Frontal cortex (tissue), 4 donors: Measurements from ENCODE around the gene PCLAF. TPM values are rescaled to one million over a fixed set of nuclear protein-coding genes. Genes with fewer than 3 reads are reported as not detected.
"Not testable (repeated sequence)": the region's sequence is repeated elsewhere in the genome, so short reads cannot be mapped to it uniquely, and the experiment has no call there.

Experiments
- DNase-seq, 2 donors: peaks; one replicate each; pipeline ENCODE4 v3.0.0; 2012; ENCODE audit warnings: low spot score in 2 of 2
- FAIRE-seq: peaks from 2 replicates; lab custom pipeline; 2012; peaks lifted over from hg19 to GRCh38; lab: Jason Lieb, UNC
- total RNA-seq: library from RNA; depleted of rRNA; stranded (reverse); fragments of >200 nt; gene quantifications from one replicate; pipeline ENCODE4 v1.2.3, GENCODE V29; 2014
- donor health status: control.
- donor health status: control.
- donor health status: control.

The PCLAF gene, protein sequence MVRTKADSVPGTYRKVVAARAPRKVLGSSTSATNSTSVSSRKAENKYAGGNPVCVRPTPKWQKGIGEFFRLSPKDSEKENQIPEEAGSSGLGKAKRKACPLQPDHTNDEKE
- 2.9 TPM for total RNA-seq

DNA sequence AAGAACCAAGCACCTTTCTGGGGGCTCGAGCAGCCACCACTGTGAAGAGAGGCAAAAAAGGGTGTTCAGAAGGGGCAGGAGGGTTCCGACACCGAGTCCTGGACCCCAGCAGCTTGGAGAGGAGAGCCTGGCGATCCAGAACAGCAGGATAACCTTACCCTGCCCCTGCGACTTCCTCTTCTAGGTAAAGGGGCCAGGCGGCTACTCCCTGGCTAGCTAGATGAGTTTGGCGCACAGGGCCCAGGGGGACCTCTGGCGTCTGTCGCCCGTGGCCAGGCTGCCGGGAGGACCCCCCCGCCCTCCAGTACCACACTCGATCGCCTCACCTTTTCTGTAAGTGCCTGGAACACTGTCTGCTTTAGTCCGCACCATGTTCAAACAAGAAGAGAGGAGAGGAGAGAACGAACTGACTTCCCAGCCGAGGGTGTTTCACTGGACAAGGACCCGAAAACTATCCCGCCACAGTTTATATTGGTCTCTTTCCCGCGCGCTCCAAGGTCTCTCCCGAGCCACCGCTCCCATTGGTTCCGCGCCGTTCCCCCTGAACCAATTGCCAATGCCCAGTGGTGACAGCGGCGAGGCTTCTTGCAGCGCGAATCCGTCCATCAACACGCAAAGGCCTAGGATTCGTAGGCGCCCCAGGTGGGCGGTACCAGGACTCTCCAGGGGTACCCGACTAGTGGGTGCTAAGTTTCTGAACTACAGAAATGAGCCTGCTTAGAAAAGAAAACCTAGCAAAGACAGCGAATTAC, at the start of gene PCLAF:
Gene PCLAF, minus strand, starts transcription at position 442 of the 752 bp plus-strand sequence. Its CDS starts 70 bp downstream, at position 372.
- DNase-seq, result peak; percentile 75 to 92
- peak; percentile 42 for FAIRE-seq

DNA sequence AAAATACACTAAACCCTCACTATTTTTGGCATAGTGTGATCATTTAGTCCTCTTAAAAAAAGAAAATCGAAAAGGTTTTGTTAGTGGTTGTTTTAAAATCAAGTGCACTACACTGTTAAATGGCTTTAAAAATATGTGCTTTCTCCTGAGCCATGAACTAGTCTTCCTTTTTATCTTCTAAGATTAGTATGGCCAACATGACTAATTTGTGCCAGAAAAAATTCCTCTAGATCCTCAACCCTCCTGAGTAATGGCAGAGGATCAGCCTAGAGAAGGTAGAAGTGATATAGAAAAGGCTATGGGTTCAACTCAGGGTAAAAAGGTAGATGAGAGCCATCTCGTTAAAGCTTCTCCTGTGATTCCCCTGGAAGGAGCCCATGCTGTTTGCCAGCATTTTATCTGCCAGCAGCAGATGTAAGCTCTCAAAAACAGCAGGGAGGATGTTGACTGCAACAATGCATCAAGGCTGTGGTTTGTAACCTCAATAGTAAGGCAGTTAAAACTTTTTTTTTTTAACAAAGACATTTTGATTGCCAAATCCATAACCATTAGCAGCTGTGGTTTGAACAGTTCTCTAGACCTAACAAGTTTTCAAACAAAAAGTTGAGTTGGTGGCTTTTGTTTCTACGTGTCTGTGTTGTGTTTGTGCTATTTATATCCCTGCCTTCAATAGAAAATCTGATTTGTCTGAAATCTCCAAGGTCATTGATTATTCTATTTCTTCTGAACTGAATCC, 48.9 kb upstream of the PCLAF start:
- FAIRE-seq, result no peak
- DNase-seq, result no peak

DNA sequence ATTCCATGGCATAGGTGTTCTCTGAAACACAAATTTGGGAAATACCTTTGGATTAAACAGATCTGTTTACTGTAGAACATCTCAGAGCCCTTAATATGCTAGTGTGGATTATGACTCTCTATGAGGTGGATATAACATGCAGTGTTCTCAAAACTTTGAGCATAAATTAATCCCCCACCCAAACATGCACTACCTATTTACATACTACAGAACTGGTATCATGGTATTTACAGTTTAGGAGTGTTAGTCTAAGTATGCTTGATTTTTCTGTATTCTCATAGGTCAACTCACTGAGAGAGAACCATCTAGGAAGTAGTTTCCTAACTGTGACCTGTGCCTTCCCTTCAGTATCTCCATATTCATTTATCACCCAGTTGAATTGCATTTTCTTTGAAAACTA, 48.2 kb upstream of the PCLAF start:
- DNase-seq (no peak), FAIRE-seq (no peak)

DNA sequence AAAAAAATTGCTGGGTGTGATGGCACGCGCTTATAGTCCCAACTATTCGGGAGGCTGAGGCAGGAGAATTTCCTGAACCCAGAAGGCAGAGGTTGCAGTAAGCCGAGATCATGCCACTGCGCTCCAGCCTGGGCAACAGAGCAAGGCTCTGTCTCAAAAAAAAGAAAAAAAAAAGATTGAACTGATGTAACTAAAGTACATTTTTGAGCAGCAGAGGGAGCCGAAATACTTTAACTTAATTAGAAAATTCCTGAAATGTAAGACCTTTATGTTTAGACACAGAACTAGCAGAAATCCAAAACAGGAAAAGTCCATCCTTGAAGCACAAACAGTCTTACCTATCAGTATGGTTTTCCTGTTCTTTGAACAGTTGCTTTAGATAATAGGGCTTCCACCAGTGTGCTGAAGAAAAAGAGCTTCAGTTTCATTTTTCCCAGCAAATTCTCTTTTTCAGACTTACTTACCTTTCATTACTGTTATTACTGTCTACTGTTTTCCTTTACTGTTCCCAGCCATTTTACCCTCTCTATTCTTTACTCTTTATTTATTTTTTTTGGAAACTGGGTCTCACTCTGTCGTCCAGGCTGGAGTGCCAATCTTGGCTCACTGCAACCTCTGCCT, 45.7 kb upstream of the PCLAF start:
- FAIRE-seq, result peak; percentile 85
- DNase-seq, result no peak

DNA sequence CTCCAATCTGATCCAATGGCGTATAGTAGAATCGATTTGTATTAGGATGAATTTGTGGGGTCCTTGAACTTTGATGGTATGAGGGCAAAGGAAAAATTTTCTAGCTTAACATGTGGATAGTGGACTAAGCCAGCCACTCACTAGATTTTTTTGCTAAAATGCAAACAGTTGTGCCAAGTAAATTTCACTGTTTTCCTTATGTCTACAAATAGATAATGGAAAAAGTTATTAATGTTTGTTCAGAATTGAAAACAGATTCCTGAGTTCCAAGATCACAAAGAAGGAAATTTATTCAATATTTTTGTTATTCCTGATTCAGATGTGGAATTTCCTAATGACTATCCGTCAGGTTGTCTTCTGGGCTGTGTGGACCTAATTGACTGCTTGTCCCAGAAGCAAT, 44.0 kb upstream of the PCLAF start:
- DNase-seq, result no peak
- no peak for FAIRE-seq

DNA sequence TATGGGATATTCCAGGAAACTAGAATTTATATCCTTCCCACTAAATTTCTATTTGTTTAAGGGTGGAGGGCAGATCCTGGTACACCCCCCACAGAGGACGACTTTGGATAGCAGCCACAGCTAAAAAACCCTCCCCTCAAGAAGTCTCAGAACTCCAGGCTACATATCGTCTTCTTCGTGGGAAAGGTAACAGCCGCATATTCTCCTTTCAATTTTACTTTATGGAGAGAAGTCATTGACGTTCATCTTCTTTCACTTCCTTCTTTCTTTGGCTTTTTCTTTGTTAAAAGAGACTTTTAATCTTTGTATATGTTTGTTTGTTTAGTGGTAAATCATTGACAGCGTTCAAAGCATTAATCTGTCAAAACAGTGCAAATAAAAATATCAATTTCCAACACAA, 42.7 kb upstream of the PCLAF start:
- FAIRE-seq, result no peak
- DNase-seq, result no peak

DNA sequence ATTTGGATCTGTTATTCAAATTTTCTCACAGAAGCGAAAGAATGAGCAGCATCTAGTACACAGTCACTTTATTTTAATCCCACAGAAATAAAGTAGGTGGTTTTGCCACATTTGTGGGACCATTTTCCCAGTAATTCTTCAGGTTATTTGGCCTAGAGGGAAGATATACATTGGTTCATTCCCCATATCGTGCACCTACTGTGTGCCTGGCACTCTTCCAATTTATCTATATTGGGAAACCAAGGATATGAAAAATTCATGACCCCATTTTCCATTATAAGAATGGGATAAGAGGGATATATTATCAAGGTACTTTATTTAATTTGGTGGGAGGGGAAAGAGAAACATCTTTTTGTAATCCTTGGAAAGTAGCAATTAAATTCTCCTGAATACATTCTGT, 41.5 kb upstream of the PCLAF start:
- no peak for FAIRE-seq

DNA sequence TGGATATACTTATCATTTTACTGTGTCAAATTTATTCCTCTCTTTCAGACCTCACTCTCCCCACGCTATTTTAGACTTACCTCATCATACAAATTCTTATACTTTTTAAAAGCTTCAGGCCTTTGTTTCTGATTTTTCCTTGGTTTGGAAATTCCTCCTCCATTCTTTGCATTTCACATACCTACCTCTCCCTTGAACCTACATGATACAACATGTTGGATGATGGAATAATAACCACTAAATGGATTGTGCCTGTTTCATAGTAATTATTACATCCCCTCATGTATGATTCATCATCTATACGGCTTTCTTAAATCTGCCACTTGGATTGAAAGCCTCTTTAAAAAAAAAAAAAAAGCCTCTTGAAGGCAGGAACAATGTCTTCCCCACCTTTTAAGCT, 31.0 kb upstream of the PCLAF start:
- no peak for FAIRE-seq

More for the DNA sequence above, 41.5 kb upstream of the PCLAF start:
- DNase-seq, result no peak

DNA sequence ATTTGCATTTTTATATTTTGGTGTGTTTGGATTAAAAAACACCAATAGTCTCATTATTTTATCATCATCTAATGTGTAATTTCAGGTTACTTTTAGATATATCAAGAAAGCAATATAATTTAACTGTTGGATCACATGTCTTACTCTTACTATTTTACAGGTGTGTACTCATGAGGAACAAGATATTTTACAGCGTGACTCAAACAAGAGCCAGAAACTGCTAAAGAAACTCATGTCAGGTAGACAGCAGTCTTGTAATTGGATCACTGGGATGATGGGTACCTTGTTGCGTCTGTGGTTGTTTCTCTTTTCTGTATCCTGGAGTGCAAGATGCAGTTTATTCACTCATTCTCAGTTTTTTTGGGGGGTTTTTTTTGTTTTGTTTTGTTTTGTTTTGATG, 19.3 kb upstream of the PCLAF start:
- DNase-seq (no peak), FAIRE-seq (no peak)

More for the DNA sequence above, 31.0 kb upstream of the PCLAF start:
- DNase-seq, result no peak

DNA sequence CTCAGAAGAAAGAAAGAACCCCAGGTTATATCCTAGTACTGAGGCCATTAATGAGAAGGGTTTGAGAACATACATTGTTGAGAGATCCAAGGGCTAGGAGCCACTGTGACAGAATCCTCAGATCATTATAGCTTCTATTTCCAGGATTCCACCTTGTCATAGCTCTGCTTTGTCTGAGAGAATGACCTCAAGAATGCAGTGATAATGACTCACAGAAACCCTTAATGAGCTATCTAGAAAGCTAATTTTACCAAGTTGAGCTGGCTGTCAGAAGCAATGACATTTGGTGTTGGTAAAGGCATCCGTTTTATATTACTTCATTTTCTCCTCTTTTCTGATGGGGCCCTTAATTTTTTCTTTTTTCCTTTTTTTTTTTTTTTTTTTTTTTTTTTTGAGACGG, 17.3 kb upstream of the PCLAF start:
- DNase-seq, result no peak
- no peak for FAIRE-seq

DNA sequence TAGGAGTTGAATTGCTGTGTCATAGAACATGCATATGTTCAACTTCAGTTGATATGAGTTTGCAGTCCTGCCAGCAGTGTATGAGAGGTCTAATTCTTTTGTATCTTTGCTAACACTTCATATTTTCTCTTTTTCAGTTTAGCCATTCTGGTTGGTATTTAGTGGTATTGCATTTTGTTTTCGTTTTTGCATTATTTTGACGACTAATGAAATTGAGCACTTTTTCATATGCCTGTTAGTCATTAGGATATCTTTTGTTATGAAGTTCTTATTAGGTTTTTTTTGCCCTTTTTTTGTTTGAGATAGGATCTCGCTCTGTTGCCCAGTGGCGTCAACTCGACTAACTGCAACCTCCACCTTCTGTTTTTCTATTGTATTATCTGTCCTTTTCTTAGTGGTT, 15.5 kb upstream of the PCLAF start:
- no peak for FAIRE-seq

DNA sequence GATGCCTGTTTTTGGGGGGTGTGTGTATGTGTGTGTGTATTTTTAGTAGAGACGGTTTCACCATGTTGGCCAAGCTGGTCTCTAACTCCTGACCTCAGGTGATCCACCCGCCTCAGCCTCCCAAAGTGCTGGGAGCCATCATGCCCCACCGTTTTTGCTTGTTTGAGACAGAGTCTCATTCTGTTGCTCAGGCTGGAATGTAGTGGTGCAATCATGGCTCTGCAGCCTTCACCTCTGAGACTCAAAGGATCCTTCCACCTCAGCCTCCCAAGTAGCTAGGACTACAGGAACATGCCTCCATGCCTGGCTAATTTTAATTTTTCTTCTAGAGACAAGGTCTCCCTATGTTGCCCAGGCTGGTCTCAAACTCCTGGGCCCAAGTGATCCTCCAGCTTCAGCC, 11.2 kb upstream of the PCLAF start:
- DNase-seq, FAIRE-seq: not testable (repeated sequence)

More for the DNA sequence above, 15.5 kb upstream of the PCLAF start:
- DNase-seq, result no peak

DNA sequence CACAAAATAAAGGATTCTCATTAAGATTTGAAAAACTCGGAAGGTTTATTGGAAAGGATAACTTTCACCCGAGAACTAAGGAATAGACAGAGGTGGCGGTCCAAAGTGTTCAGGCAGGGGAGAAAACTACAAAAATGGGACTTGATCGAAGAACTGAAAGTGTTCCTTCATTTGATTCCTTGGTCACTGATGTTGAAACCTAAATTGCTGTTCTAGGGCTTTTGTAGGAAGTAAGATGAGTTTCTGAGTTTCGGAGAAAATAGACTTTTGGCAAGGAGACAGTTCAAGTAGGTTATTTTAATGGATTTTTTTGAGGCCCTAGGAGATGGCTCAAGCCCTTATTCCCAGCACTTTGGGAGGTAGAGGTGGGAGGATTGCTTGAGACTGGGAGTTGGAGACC, 7.8 kb upstream of the PCLAF start:
- FAIRE-seq, result no peak

DNA sequence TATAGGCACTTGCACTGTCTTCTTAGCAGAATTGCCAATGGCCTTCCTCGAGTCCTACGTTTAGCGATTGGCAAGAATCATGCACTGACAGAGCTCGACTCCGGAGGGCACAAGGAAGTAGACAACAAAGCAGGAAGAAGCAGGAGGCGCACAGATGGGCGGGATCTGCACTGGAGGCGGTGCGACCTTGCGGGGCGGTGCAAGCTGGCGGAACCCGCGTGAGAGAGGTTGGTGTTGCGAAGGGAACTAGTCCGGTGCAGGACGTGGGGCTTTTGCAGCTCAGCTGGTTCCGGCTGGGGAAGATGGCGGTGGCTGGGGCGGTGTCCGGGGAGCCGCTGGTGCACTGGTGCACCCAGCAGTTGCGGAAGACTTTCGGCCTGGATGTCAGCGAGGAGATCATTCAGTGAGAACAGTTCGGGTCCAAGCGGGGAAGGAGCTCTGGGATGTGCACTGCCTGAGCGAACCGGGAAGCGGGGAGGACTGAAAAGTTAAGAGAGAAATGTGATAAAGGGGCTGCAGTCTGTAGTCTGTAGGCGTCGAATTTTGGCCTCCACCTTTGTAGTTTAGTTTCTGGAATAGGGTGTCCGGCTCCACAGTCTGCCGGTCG, 6.4 kb upstream of the PCLAF start, which contains the start of gene TRIP4:
Gene TRIP4, plus strand, starts transcription at position 275 of the 607 bp plus-strand sequence. Its CDS starts 28 bp downstream, at position 303.
- DNase-seq (peak; percentile 67 to 82), FAIRE-seq (no peak)

More for the DNA sequence above, 7.8 kb upstream of the PCLAF start:
- DNase-seq, result no peak

DNA sequence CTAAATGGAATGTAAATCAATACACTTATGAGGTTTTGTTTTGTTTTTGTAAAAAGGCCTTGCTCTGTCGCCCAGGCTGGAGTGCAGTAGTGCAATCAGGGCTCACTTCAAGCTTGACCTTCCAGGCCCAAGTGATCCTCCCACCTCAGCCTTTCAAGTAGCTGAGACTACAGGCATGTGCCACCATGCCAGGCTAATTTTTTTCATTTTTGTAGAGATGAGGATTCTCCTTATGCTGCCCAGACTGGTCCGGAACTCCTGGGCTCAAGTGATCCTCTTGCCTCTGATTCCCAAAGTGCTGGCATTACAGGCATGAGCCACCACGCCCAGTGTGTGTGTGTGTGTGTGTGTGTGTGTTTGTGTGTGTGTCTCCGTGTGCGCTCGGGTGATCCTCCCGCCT, 5.0 kb upstream of the PCLAF start:
- no peak for FAIRE-seq
- DNase-seq, result no peak

DNA sequence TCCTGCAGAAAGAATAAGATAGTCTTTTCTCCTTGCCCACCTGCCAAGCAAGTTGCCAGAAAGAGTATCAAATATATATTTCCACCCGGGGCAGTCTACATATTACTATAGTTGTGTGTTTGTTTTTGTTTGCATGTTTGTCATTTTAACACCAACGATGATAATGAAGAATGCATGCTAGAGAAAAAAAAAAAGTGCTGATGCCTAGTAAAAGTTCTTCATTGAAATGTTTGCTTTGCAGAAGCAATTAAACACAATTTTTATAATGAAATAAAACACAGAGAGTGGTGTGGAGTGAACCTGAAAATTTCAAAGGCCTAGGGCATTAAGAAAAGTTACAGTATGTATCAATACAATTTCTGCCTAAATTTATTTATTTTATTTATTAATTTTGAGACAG, 2.5 kb upstream of the PCLAF start:
- FAIRE-seq, result no peak

DNA sequence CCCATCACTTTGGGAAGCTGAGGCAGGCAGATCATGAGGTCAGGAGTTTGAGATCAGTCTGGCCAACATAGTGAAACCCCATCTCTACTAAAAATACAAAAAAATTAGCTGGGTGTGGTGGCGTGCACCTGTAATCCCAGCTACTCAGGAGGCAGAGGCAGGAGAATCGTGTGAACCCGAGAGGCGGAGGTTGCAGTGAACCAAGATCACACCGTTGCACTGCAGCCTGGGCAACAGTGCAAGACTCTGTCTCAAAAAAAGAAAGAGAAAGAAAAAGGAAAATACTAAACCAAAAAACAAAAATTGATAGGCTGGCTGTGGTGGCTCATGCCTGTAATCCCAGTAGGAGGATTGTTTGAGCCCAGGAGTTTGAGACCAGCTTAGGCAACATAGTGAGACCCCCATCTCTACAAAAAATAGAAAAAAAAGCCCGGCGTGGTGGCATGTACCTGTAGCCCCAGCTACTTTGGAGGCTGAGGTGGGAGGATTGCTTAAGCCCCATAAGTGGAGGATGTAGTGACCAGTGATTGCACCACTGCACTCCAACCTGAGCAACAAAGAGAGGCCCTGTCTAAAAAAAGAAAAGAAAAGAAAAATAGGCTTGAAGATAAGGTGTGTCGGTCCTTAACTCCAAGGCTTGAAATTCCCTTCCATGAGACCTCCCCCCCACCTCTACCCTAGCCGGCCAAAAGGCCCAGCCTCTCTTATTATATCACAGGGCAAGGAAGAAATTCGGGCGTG, 941 bp downstream of the PCLAF start:
- FAIRE-seq, result not testable (repeated sequence)

More for the DNA sequence above, 2.5 kb upstream of the PCLAF start:
- DNase-seq, result no peak

DNA sequence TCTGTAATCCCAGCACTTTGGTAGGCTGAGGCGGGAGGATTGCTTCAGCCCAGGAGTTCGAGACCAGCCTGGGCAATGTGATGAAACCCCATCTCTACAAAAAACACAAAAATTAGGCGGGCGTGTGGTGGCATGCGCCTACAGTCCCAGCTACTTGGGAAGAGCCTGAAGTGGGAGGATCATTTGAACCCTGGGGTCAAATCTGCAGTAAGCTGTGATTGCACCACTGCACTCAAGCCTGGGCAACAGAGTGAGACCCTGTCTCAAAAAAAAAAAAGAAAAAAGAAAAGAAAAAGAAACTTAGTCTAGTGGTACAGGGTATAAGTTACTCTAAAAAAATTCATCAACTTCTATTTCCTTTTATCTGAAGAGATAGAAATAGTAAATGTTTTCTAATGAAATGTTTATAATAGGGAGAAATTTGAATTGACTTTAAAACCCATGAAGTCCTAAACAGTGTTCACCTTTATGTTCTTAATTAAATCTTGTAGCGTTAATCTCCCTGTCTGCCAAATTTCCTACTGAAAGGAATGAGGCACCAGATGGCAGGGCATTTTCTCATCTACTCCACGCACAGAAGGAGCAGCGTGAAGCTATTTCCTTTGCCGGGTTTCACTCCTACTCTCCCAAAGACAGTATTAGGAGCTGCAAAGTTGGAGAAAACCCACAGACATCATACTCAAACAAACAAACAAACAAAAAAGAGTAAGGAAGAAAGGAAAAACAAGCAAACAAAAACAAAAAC, 1.9 kb downstream of the PCLAF start:
- DNase-seq, result no peak
- no peak for FAIRE-seq

More for the DNA sequence above, 941 bp downstream of the PCLAF start:
- DNase-seq, result not testable (repeated sequence)

DNA sequence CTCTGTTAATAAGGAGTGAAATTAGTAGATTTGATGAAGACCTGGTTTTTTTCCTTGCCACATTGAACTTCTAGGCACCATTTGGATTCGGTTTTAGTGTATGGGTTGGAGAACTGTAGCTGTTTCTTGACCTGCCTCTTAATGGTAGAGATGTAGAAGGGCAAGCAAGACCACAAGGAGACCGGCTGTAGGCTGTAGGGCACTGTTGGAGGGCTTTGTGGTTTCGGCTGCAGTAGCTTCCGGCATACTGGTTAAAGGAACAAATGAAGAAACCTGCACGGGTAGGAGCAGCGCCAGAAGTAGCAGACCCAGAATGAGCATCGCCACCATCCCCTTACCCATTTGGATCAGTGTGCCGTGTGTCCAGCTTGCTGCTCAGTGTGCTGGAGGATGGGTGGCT, 7.9 kb downstream of the PCLAF start:
- DNase-seq, result no peak
- FAIRE-seq, result no peak
